Erythroblast (primary cell): ENCODE results near the gene ETNK1.

ENCODE experiments used
- GATA1 ChIP-seq: IDR thresholded peaks from 2 replicates; pipeline ENCODE4 v1.6.1; 2011; ENCODE audit warnings: low read depth, mild to moderate bottlenecking, control low read depth, low read length, moderate library complexity
- POLR2A ChIP-seq: IDR thresholded peaks from 2 replicates; pipeline ENCODE4 v1.6.1; 2011; ENCODE audit warnings: mild to moderate bottlenecking, low read length

- TF ChIP-seq POLR2A, result no peak
- TF ChIP-seq GATA1, result no peak
Observed at GRCh38 chr12:22691319-22691718, 66.3 kb downstream of the ETNK1 start.
